ENCODE measurements around the gene WIF1.

Gene WIF1

DNA sequence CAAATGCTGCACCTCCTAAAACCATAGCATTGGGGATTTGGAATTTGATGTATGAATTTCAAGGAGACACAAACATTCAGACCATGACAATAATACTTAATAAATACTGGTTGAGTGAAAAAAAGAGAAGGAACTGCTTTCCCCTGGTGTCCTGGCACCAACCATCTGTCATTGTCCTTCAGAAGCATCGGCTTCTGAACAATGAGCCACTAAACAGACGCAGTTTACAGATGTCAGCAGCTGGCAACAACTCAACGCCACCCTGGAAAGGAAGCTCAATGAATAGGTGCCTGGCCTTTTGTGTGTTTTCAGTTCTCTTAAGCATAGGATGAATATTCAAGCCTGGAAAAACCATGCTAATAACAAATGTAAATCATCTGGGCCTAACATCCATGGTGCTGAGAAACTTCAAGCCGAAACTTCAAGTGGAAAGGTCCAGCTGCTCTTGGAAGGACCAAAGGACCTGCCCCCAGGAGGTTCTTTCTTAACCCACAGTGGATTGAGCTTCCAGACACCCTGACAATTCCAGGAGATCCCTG, 101.3 kb downstream of the WIF1 start:
- DNase-seq, result no peak

DNA sequence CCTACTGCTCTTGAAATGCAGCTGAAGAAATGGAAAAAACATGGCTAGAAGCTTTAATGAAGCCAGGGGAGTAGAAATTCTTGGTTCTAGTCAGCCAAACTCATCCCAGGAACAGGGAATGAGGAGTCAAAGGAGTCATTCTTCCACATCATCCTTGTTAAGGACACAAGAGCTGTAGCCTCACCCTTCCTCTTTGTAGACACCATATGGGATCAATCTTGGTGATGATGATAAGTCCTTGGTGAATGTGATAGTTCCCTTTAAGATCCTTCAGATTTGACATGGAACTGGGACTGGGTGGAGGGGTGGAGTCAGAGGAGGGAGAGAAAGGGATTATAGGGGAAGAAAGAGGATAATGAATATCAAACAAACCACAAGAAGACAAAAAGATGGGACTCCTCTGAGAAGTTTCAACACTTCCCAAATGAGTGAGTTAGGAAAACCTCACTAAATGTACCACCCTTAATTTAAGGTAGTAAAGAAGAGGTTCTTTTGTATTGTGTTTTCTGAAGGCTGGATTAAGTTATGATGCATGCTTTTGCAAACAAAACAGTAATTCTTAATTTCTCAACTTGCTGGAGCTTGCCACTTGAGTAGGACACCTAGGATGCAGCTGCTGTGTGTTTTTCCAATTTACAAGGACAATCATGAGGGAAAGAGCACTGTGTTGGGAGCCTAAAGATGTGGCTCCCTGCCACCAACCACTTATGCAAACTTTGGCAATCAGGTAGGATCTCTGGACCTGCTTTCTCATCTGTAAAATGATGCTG, 104.0 kb downstream of the WIF1 start:
- no peak for DNase-seq

DNA sequence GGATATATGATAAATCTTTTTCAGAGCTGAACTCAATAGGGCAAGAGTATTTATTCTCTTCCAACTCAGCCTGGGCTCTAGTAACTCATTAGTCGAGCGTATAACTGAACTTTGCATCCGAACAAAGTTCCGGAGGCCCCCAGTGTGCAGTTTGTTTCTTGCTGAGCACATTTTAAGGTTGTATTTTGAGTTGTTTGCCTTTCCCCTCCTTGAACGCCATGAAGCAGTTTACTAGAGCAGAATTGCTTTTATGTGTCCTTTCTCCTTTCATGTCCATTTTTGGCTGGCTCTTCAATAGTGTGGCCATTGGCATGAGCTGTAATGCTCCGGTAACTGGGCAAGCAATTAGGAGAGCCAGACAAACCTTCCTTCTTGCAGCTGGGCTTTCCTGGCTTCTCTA, 105.3 kb downstream of the WIF1 start:
- DNase-seq, result no peak

DNA sequence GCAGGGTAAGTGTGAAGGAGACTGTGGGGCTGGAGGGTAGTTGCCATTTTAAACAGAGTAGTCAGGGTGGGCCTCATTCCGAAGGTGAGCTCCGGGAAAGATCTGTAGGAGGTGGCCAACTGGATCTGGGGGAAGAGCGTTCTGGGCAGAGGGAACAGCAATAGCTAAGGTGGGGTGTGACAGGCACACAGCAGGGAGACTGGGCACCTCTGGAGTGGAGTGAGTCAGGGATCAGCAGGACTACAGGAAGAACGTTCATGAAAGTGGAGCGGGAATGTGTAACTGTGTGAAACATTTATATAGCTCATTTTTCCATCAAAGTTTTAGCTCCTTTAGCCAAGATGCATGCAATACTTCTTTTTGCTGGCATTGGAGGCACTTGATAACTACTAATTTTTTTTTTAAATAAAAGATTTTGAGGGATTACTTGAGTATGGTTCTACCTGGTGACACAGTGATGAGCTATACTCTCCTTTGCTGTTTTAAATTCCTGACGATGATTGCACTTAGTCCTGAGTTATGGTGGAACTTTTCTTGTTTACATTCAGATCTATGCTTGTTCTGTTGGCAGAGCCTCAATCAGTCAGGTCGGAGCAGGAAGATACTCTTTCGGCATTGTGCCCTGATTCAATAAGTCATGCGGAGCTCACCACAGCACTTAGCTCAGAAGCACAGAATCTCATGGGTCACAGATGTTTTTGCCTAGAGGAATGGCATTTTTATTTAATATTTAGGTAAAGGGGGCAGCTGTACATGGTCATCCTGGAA, 106.4 kb downstream of the WIF1 start:
- no peak for DNase-seq

DNA sequence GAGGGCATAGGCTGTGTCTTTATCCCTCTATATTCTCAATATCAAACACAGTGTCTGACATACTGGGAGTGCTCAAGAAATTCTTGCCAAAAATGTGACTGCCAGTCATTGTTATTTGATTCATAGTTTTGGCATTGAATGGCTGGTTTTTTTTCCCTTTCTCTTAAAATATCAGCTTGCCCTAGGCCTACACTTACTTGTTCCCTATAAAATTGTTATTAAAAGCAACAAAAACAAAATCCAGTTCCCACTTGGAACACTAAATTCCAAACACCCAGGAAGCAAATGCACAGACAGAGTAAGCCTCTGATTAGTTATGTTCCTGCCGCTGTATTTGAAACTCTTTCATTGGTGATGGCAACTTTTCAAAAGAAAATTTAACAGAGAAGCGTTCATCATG, 110.7 kb downstream of the WIF1 start:
- no peak for DNase-seq

DNA sequence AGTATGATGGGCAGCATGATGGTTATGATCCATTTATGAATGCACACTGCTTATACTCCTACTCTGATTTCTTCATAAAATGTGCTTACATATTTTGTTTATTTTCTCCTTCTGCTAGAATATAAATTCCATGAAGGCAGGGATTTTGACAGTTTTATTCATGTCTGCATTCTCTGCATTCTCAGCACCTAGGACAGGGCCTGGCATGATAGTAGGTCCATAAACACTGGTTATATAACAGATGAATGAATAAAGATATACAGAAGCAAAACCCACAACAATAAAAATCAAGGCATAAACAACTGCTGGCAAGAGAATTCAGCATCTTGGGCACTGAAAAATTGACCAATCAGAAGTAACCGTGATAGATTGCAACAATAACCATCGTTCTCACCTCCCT, 115.4 kb downstream of the WIF1 start:
- DNase-seq, result no peak

DNA sequence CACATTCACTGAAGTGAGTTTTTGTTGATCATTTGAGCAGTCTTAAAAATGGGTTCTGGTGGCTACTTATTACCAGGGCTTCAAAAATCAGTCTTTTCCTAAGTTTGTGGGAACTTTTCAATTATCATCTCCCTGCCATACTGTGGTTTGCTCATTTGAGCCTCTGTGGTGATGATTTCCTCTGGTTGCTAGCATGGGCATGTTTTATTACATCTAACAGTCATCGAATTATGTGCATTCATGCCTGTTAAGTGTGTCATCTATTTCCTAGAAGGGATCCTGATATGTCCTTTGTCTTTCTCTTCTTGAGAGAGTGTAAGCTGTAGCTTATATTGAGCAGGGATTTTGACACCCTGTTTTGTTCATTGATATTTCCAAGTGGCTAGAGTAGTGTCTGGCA, 116.8 kb downstream of the WIF1 start:
- DNase-seq, result no peak

Measured in stimulated activated CD4-positive, alpha-beta T cell treated with anti-CD3 and anti-CD28 coated beads, Interleukin-2, amount 100 ng/mL, for 24 hours (primary cell).